H1 (cell line): ENCODE measurements around the gene ARL2BP. TPM values are rescaled to one million over a fixed set of nuclear protein-coding genes. Genes with fewer than 3 reads are reported as not detected.

Source experiments
- ASH2L ChIP-seq: fragments of 200-600, 300-600 bp; sonication (generic); IDR thresholded peaks from one replicate; pipeline ENCODE4 v1.7.1; 2017; ENCODE audit warnings: low read length
- CHD7 ChIP-seq: fragments of 300-600 bp; sonication (generic); IDR thresholded peaks from 2 replicates; pipeline ENCODE4 v1.7.1; 2012; ENCODE audit warnings: low read length, moderate library complexity, mild to moderate bottlenecking, inconsistent platforms; ENCODE audit not compliant: insufficient replicate concordance
- NRF1 ChIP-seq: IDR thresholded peaks from 2 replicates; pipeline ENCODE4 v1.6.1; 2011; ENCODE audit warnings: mild to moderate bottlenecking, low read depth, low read length, improper control_type of control experiment
- PHF8 ChIP-seq: fragments of 200-600 bp; sonication (generic); conservative IDR thresholded peaks from 2 replicates; pipeline ENCODE4 v1.7.1; 2012; ENCODE audit warnings: low read depth, mild to moderate bottlenecking, inconsistent platforms, low read length, moderate library complexity
- POU5F1 ChIP-seq: IDR thresholded peaks from 2 replicates; pipeline ENCODE4 v1.6.1; 2011; ENCODE audit warnings: low read depth, mild to moderate bottlenecking, low read length, moderate library complexity
- RBBP5 ChIP-seq: IDR thresholded peaks from 2 replicates; pipeline ENCODE4 v1.7.1; 2012; ENCODE audit warnings: low read depth, mild to moderate bottlenecking, inconsistent platforms, low read length, moderate library complexity, borderline replicate concordance
- RNF2 ChIP-seq: fragments of 200-900, 300-1000 bp; sonication (generic); IDR thresholded peaks from 2 replicates; pipeline ENCODE4 v1.7.1; 2016; ENCODE audit warnings: borderline replicate concordance, low read depth, mild to moderate bottlenecking, antibody characterized with exemption, low read length; ENCODE audit not compliant: poor library complexity, severe bottlenecking; ENCODE audit errors: missing control alignments
- USF2 ChIP-seq: IDR thresholded peaks from 2 replicates; pipeline ENCODE4 v1.6.1; 2011; ENCODE audit warnings: low read length, improper control_type of control experiment
- polyA plus RNA-seq, 7 experiments: library from polyadenylated mRNA; depleted of rRNA in 3 of 7; stranded (reverse) in 5 of 7; unstranded in 2 of 7; fragments of >200 nt in 5 of 7; fragments of 200-250 nt in 2 of 7; gene quantifications; 1 replicate in 5 of 7; 2 replicates in 1 of 7; 4 replicates in 1 of 7; pipeline versions ENCODE4 v1.2.1 to v1.2.3, GENCODE V29; 2011 to 2013; ENCODE audit warnings: missing spikeins in 2 of 7, mixed read lengths in 2 of 7
- total RNA-seq: library from RNA; stranded (reverse); fragmentation: NEBNext Ultra II Directional; extraction: Animal tissue kit (Norgen Biotek cat#: 25700); gene quantifications from 2 replicates; pipeline ENCODE4 v1.2.1, GENCODE V29; 2021

ARL2BP gene
- total and polyA plus RNA-seq, 2 of the 8 experiments (the other 6 are each of a cell fraction or from before 2014, with no cell fraction given) = 13.6 to 18.3 TPM

DNA sequence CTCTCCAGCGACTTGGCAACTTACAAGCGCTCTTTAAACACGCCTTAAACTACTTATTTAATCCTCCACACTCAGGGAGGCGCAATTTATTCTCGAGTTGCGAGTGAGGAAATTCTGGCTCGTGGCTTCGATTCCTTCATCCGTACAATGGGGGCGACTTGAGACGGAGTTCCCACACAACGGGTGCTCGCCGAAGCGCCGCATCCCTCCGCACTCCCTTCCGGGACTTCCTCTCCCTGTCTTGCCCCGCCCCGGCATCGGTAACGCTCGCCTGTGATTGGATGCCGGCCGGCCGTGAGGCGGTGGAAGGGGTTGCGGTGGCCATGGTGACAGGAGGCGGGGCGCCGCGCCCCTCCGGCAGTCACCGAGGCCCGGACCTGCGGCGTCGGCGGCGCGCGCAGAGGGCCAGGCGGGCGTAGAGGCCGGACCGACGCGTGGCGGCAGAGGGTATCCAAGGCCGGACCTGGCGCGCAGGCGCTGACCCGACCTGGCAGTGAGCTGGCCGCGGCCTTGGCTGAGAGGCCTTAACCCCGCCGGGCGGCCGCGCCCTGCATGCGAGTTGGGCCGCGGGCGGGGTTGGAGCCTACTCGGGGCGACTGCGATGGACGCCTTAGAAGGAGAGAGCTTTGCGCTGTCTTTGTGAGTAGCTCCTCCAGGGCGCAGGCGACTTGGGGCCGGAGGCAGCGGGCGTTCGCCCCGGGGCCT, at the start of gene ARL2BP (continued):
- peak; percentile 69 for TF ChIP-seq ASH2L
- TF ChIP-seq CHD7 = no peak
- TF ChIP-seq PHF8 = peak; percentile 63
- TF ChIP-seq USF2 = no peak
- peak; percentile 41; the same call in 1 of the 2 replicates for TF ChIP-seq RBBP5
- TF ChIP-seq RNF2 = no peak
- TF ChIP-seq NRF1 = peak; percentile 45; the same call in 1 of the 2 replicates
- no peak for TF ChIP-seq POU5F1
